Hepatocyte (in vitro differentiated cells): ENCODE data around the gene ABI1. TPM values are rescaled to one million over a fixed set of nuclear protein-coding genes. Genes with fewer than 3 reads are reported as not detected.

ENCODE experiments used
- DNase-seq: peaks from one replicate; pipeline ENCODE4 v3.0.0-alpha.2; 2016; ENCODE audit warnings: low spot score
- H2AFZ ChIP-seq: fragments of 200-600 bp; sonication (generic); 2 replicates; pipeline ENCODE4 v1.6.0; 2016; ENCODE audit warnings: antibody characterized with exemption, mild to moderate bottlenecking
- H3K27ac ChIP-seq: fragments of 200-600 bp; sonication (generic); 2 replicates; pipeline ENCODE4 v1.5.1; 2016; ENCODE audit warnings: mild to moderate bottlenecking
- H3K27me3 ChIP-seq: fragments of 200-600 bp; sonication (generic); 2 replicates; pipeline ENCODE4 v1.6.1; 2016
- H3K36me3 ChIP-seq: fragments of 200-600 bp; sonication (generic); replicated peaks from 2 replicates; pipeline ENCODE4 v1.5.1; 2016; ENCODE audit warnings: low read depth; ENCODE audit not compliant: insufficient read depth
- H3K4me1 ChIP-seq: fragments of 200-600 bp; sonication (generic); 2 replicates; pipeline ENCODE4 v1.5.1; 2016; ENCODE audit warnings: mild to moderate bottlenecking, moderate library complexity; ENCODE audit not compliant: insufficient read depth
- H3K4me2 ChIP-seq: fragments of 200-600 bp; sonication (generic); 2 replicates; pipeline ENCODE4 v1.6.0; 2016
- H3K4me3 ChIP-seq: fragments of 200-600 bp; sonication (generic); 2 replicates; pipeline ENCODE4 v1.5.1; 2016; ENCODE audit warnings: mild to moderate bottlenecking
- H3K79me2 ChIP-seq: fragments of 200-600 bp; sonication (generic); 2 replicates; pipeline ENCODE4 v1.6.0; 2017; ENCODE audit warnings: mild to moderate bottlenecking
- H3K9me2 ChIP-seq: fragments of 200-600 bp; sonication (generic); replicated peaks from 2 replicates; pipeline ENCODE4 v1.6.0; 2017; ENCODE audit warnings: mild to moderate bottlenecking; ENCODE audit not compliant: insufficient read depth
- H3K9me3 ChIP-seq: fragments of 200-600 bp; sonication (generic); 2 replicates; pipeline ENCODE4 v1.5.1; 2016; ENCODE audit warnings: low read depth, mild to moderate bottlenecking
- H4K20me1 ChIP-seq: fragments of 200-600 bp; sonication (generic); 2 replicates; pipeline ENCODE4 v1.6.0; 2016; ENCODE audit warnings: mild to moderate bottlenecking; ENCODE audit not compliant: insufficient read depth, poor library complexity, severe bottlenecking
- EZH2 ChIP-seq: fragments of 200-600 bp; sonication (generic); IDR thresholded peaks from 2 replicates; pipeline ENCODE4 v1.6.1; 2016; ENCODE audit warnings: antibody characterized with exemption, mild to moderate bottlenecking, borderline replicate concordance
- EZH2phosphoT487 ChIP-seq: fragments of 200-600 bp; sonication (generic); IDR thresholded peaks from one replicate; pipeline ENCODE4 v1.6.1; 2018; ENCODE audit warnings: antibody characterized with exemption, mild to moderate bottlenecking, low read depth, moderate library complexity; ENCODE audit not compliant: unreplicated experiment, severe bottlenecking
- WGBS: methylation state at CpG from one replicate; pipeline ENCODE4 v1.1.6; 2016; ENCODE audit warnings: low lambda C conversion rate; ENCODE audit errors: missing lambda C conversion rate; 5-methylcytosine and 5-hydroxymethylcytosine counted together
- polyA plus RNA-seq: library from polyadenylated mRNA; unstranded; fragments of >200 nt; fragmentation: Nextera tagmentation; extraction: Ambion mirVana; gene quantifications from 2 replicates; pipeline ENCODE4 v1.2.1, GENCODE V29; 2016
- total RNA-seq: library from RNA; depleted of rRNA; stranded (reverse); fragments of >200 nt; gene quantifications from 2 replicates; pipeline ENCODE4 v1.2.3, GENCODE V29; 2014
- TF ChIP-seq, protein P1 (sequence below): fragments of 200-600 bp; sonication (generic); IDR thresholded peaks from 2 replicates; pipeline ENCODE4 v1.5.1; 2016; ENCODE audit warnings: antibody characterized with exemption, mild to moderate bottlenecking; ENCODE audit not compliant: poor library complexity

Gene ABI1
- total and polyA plus RNA-seq, 2 experiments from 2014 or later: 30.5 to 46.1 TPM

DNA sequence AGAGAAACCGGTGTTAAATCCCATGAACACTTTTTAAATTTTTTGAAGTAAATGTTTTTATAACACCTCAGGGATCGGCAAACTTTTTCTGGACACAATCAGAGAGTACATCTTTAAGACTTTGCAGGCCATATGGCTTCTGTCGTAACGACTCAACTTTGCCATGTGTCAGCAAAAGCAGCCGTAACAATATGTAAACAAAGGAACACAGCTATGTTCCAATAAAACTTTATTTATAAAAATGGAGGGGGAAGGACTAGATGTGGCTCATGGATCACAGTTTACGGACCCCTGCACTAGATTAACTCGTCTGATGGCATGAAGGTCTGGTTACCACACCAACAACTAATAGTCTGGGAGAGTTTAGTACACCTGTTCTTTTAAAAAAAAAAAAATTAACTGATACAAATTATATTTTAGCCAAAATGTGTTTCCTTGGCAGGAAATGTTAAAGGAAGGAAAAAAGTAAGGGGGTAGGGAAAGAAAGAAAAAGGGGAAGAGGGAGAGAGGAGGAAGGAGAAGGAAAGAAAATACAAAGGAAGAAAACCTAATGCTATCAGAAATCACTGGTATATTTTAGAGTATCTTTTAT is 50.2 kb downstream of the ABI1 start:
- Histone ChIP-seq H3K4me1 (no peaks in the 10 kb centered on the region), H3K4me2 (no peak overlapping the region), H3K79me2 (peaks cover 92% of the 10 kb centered on the region), H4K20me1 (peaks cover 6% of the 10 kb centered on the region), H2AFZ (no peak overlapping the region), H3K27ac (no peak overlapping the region), H3K4me3 (no peak overlapping the region), H3K9me3 (no peaks in the 10 kb centered on the region), H3K9me2 (no peaks in the 10 kb centered on the region), H3K27me3 (no peaks in the 10 kb centered on the region), H3K36me3 (no peaks in the 10 kb centered on the region)
- no peak for TF ChIP-seq EZH2
- TF ChIP-seq, protein P1, sequence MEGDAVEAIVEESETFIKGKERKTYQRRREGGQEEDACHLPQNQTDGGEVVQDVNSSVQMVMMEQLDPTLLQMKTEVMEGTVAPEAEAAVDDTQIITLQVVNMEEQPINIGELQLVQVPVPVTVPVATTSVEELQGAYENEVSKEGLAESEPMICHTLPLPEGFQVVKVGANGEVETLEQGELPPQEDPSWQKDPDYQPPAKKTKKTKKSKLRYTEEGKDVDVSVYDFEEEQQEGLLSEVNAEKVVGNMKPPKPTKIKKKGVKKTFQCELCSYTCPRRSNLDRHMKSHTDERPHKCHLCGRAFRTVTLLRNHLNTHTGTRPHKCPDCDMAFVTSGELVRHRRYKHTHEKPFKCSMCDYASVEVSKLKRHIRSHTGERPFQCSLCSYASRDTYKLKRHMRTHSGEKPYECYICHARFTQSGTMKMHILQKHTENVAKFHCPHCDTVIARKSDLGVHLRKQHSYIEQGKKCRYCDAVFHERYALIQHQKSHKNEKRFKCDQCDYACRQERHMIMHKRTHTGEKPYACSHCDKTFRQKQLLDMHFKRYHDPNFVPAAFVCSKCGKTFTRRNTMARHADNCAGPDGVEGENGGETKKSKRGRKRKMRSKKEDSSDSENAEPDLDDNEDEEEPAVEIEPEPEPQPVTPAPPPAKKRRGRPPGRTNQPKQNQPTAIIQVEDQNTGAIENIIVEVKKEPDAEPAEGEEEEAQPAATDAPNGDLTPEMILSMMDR: no peak
- TF ChIP-seq EZH2phosphoT487: no peak
- no peak for DNase-seq
- WGBS: 57% methylated on average over 7 of the region's 7 CpGs

DNA sequence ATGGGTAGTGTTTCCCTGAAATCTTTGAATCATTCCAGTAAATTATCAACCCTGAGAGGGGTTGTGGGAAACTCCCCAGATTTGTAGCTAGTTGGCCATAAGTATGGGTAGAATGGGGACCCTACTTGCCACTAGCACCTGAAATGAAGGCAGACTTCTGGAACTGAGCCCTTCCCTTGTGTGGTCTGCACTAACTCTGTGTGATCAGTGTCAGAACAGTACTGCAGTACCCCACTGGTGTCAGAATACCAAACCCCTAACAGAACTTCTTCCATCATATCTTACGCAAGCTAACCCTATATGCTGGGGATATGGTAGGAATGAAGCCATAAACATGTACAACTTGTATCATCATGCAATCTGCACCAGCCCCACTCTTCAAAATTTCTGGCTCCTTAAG is 50.8 kb downstream of the ABI1 start:
- no peak for DNase-seq
- H4K20me1 ChIP-seq: peaks cover 9% of the 10 kb centered on the region
- 87% methylated on average over 1 of the region's 1 CpG for WGBS
- H3K27ac ChIP-seq: no peak overlapping the region
- H3K4me2 ChIP-seq: no peak overlapping the region
- no peaks in the 10 kb centered on the region for H3K4me1 ChIP-seq
- no peaks in the 10 kb centered on the region for H3K9me3 ChIP-seq
- no peak overlapping the region for H2AFZ ChIP-seq
- H3K36me3 ChIP-seq: no peaks in the 10 kb centered on the region
- no peak overlapping the region for H3K4me3 ChIP-seq
- H3K79me2 ChIP-seq: peaks cover 89% of the 10 kb centered on the region
- TF ChIP-seq EZH2 (no peak), EZH2phosphoT487 (no peak)
- TF ChIP-seq, protein P1: no peak
- H3K9me2 ChIP-seq: no peaks in the 10 kb centered on the region
- H3K27me3 ChIP-seq: no peaks in the 10 kb centered on the region

DNA sequence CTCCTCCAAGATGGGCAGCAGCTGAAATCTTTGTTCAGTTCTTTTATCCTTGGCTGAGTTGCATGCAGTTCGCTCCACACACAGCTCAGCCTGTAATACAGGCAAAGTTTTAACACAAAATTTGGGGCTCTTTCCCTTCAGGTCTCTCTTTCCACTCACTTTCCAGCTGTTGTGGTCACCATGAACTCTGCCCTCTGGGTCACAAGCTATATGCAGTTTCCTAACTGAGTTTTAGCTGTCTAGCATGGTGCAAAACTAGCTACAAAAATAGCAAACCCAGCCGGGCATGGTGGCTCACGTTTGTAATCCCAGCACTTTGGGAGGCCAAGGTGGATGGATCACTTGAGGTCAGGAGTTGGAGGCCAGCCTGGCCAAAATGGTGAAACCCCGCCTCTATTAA is 53.2 kb downstream of the ABI1 start:
- peaks cover 87% of the 10 kb centered on the region for H3K79me2 ChIP-seq
- H4K20me1 ChIP-seq: peaks cover 29% of the 10 kb centered on the region

More for the DNA sequence above, 53.2 kb downstream of the ABI1 start:
- Histone ChIP-seq H3K4me3 (no peak overlapping the region), H2AFZ (no peak overlapping the region), H3K9me2 (no peaks in the 10 kb centered on the region), H3K36me3 (no peaks in the 10 kb centered on the region), H3K27me3 (no peaks in the 10 kb centered on the region), H3K27ac (no peak overlapping the region), H3K4me1 (peaks cover 10% of the 10 kb centered on the region), H3K9me3 (no peaks in the 10 kb centered on the region), H3K4me2 (no peak overlapping the region)
- no peak for TF ChIP-seq EZH2phosphoT487
- TF ChIP-seq, protein P1: no peak
- no peak for TF ChIP-seq EZH2
- DNase-seq: no peak
- WGBS: 89% methylated on average over 4 of the region's 4 CpGs
